Measurements from ENCODE around the gene PCDH19. TPM values are rescaled to one million over a fixed set of nuclear protein-coding genes. Genes with fewer than 3 reads are reported as not detected.

The PCDH19 gene
- total RNA-seq, 2 donors from 2014 or later = under 0.01 to 0.33 TPM

DNA sequence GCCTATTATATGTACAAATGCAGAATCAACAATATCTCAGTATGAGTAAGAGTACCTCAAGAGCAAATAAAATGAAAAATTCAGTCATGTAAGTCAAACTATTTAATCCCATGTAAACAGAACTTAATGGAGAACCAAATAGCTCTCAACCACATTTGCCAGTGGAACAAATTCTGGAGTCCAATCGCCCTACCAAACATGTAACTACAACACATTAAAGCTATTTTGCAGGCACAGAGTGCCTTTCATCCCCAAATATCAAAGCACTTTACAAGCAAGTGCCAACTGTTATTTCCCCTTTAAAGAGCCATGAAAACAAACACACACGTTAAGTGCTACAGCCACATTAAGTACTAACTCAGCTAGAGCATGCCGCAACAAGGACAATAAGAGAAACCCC is 51.3 kb downstream of the PCDH19 start:
- DNase-seq = no peak
- H3K36me3 ChIP-seq (replicated peaks in 1 of 2; ENCODE audit: insufficient read depth in 1 of 2, low read depth in 2 of 2) = no peaks in the 10 kb centered on the region
- WGBS, 2 donors = 59 to 88% methylated on average over 2 to 3 of the region's 3 CpGs
- no peaks in the 10 kb centered on the region for H3K4me1 ChIP-seq
- intact Hi-C loops (cut with DNase I) = no loop called here
- TF ChIP-seq POLR2A (IDR thresholded peaks at IDR 0.05) = no peak
- TF ChIP-seq, protein P1, sequence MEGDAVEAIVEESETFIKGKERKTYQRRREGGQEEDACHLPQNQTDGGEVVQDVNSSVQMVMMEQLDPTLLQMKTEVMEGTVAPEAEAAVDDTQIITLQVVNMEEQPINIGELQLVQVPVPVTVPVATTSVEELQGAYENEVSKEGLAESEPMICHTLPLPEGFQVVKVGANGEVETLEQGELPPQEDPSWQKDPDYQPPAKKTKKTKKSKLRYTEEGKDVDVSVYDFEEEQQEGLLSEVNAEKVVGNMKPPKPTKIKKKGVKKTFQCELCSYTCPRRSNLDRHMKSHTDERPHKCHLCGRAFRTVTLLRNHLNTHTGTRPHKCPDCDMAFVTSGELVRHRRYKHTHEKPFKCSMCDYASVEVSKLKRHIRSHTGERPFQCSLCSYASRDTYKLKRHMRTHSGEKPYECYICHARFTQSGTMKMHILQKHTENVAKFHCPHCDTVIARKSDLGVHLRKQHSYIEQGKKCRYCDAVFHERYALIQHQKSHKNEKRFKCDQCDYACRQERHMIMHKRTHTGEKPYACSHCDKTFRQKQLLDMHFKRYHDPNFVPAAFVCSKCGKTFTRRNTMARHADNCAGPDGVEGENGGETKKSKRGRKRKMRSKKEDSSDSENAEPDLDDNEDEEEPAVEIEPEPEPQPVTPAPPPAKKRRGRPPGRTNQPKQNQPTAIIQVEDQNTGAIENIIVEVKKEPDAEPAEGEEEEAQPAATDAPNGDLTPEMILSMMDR (IDR thresholded peaks at IDR 0.05) = no peak
- no peaks in the 10 kb centered on the region for H3K9me3 ChIP-seq
- ATAC-seq = no peak
- no peak overlapping the region for H3K4me3 ChIP-seq
- H3K27ac ChIP-seq = no peak overlapping the region
- H3K27me3 ChIP-seq = no peaks in the 10 kb centered on the region

DNA sequence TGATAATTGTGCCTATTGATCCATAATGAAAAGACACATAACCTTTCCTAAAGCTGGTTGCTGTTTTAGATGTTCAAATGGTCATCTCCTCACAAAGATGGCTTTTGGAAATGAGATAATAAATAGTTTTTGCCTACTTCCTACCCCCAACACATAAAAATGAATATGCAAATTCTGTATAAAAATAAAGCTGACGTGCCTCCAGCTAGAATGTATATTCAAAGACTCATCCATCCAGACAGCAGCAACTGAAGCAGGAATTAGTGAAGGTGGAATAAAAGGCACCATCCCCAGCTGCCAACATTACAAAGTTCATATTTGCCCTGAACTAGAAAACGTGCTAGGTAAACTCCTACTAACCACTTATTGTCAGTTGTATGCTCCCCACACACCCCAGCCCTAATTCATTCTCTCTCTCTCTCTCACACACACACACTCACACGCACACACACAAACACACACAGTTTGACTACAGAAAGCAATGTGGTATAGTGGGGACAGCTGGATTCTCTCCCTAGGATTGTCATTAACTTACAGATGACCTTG is 53.6 kb downstream of the PCDH19 start:
- no peak overlapping the region for H3K27ac ChIP-seq
- no peak for DNase-seq
- H3K9me3 ChIP-seq = no peaks in the 10 kb centered on the region
- no peak overlapping the region for H3K4me3 ChIP-seq
- H3K4me1 ChIP-seq = no peaks in the 10 kb centered on the region
- H3K27me3 ChIP-seq = no peaks in the 10 kb centered on the region
- no peak for ATAC-seq
- intact Hi-C loops (cut with DNase I) = no loop called here
- TF ChIP-seq, protein P1 (IDR thresholded peaks at IDR 0.05) = no peak
- no peak for TF ChIP-seq POLR2A (IDR thresholded peaks at IDR 0.05)
- no peaks in the 10 kb centered on the region for H3K36me3 ChIP-seq (replicated peaks in 1 of 2; ENCODE audit: insufficient read depth in 1 of 2, low read depth in 2 of 2)
- WGBS, 2 donors = 48 to 53% methylated on average over 3 of the region's 3 CpGs

DNA sequence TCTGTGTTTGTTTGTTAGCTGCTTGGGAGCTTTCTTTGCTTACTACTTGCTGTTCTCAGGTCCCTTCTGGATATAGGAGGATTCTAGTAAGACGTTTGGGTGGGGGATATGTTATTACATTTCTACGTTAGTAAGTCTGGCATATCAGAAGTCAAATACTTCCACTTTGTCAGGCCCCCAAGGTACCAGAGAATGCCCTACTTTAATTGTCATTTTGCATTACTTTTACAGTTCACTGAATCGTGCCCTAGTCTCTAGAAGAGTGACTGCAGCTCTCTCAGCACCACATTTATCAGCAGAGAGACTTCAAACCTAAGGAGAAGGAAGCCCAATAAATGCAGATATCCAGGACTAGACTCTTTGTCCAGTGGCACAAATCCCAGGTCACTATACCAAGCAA is 54.4 kb downstream of the PCDH19 start:
- intact Hi-C loops (cut with DNase I) = no loop called here
- 43 to 48% methylated on average over 3 of the region's 3 CpGs for WGBS, 2 donors
- no peaks in the 10 kb centered on the region for H3K27me3 ChIP-seq
- H3K27ac ChIP-seq = no peak overlapping the region
- DNase-seq (no peak), ATAC-seq (no peak)
- H3K4me1 ChIP-seq = no peaks in the 10 kb centered on the region
- no peaks in the 10 kb centered on the region for H3K36me3 ChIP-seq (replicated peaks in 1 of 2; ENCODE audit: insufficient read depth in 1 of 2, low read depth in 2 of 2)
- H3K4me3 ChIP-seq = no peak overlapping the region
- no peak for TF ChIP-seq POLR2A (IDR thresholded peaks at IDR 0.05)
- TF ChIP-seq, protein P1 (IDR thresholded peaks at IDR 0.05) = no peak
- no peaks in the 10 kb centered on the region for H3K9me3 ChIP-seq

DNA sequence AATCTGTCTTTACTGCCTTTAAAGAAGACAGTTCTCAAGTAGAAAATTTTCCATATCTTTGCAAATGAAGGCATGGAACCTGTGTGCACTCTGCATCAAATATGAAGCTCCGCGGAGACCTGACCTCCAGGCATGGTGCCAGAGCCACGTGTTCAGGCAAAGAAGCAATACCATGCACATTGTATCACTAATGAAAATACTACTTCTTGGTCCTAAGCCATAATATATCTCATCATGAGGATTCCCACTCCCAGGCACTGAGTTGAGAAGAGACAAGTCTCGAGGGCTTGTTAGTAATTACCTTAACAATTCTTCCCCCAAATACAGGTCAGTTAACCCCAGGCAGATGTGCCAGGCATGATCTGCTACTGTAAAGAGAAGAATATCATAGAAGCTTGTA is 56.7 kb downstream of the PCDH19 start:
- DNase-seq (no peak), ATAC-seq (no peak)
- 50 to 90% methylated on average over 2 to 4 of the region's 4 CpGs for WGBS, 2 donors
- no peaks in the 10 kb centered on the region for H3K36me3 ChIP-seq (replicated peaks in 1 of 2; ENCODE audit: insufficient read depth in 1 of 2, low read depth in 2 of 2)
- TF ChIP-seq POLR2A (IDR thresholded peaks at IDR 0.05) = no peak
- TF ChIP-seq, protein P1 (IDR thresholded peaks at IDR 0.05) = no peak
- intact Hi-C loops (cut with DNase I) = no loop called here
- no peak overlapping the region for H3K27ac ChIP-seq
- no peaks in the 10 kb centered on the region for H3K4me1 ChIP-seq
- no peaks in the 10 kb centered on the region for H3K9me3 ChIP-seq
- no peaks in the 10 kb centered on the region for H3K27me3 ChIP-seq
- no peak overlapping the region for H3K4me3 ChIP-seq

DNA sequence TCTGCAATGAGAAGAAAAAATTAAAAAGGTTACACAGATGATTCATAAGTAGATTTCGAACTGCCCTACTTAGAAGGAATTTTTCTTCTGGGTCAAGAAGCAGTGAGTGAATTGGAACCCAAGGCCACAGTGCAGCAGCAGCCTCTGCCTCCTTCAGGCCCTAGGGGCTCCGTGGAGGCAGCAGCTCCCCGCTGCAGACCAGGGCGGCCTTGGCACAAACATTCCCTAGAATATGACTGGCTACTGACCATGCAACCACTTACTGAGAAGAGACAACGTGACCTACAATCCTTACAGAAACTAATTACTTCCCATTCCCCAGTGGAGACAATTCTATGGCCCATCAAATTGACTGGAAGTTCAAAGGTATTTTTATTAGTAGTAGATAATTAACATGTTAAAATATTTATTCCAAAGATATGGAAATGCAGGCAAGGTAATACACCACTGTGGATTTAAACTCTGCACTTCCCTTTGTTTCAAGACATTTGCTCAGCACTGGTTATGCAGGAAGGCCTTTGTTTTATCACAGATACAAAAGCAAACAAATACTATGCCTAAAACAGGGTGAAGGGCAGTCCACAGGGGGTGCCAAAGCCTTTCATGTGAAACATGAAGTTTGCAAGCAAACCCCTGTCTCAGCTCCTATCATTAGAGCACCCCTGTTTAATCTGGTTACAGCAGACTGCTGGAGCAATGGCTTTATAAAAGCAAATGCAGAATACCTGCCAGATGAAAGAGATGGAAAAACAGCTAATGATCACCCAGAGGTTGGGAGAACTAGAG is 59.2 kb downstream of the PCDH19 start:
- H3K27me3 ChIP-seq = no peaks in the 10 kb centered on the region
- no peak overlapping the region for H3K4me3 ChIP-seq
- TF ChIP-seq, protein P1 (IDR thresholded peaks at IDR 0.05) = no peak
- TF ChIP-seq POLR2A (IDR thresholded peaks at IDR 0.05) = no peak
- 51 to 60% methylated on average over 2 to 5 of the region's 5 CpGs for WGBS, 2 donors
- ATAC-seq (no peak), DNase-seq (no peak)
- H3K4me1 ChIP-seq = no peaks in the 10 kb centered on the region
- H3K9me3 ChIP-seq = no peaks in the 10 kb centered on the region
- H3K36me3 ChIP-seq (replicated peaks in 1 of 2; ENCODE audit: insufficient read depth in 1 of 2, low read depth in 2 of 2) = no peaks in the 10 kb centered on the region
- H3K27ac ChIP-seq = no peak overlapping the region
- intact Hi-C loops (cut with DNase I) = no loop called here

All from body of pancreas (tissue), 4 donors.